ENCODE data around the gene GALNT16.

DNA sequence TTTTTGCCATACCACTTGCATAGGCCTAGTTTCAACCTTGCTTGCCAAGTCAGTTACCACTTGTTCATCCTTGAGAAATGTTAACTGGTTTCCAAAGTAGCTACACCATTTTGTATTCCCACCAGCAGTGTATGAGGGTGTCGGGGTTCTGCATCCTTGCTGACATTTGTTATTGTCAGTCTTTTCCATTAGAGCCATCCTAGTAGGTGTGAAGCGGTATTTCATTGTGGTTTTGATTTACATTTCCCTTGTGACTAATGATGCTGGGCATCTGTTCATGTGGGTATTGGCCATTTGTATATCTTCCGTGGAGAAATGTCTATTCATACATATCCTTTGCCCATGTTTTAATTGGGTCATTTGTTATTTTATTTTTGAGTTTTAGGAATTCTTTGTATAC is 27.6 kb upstream of the GALNT16 start:
- no peak for TF ChIP-seq POLR2A (IDR thresholded peaks at IDR 0.05)
- TF ChIP-seq, protein P1, sequence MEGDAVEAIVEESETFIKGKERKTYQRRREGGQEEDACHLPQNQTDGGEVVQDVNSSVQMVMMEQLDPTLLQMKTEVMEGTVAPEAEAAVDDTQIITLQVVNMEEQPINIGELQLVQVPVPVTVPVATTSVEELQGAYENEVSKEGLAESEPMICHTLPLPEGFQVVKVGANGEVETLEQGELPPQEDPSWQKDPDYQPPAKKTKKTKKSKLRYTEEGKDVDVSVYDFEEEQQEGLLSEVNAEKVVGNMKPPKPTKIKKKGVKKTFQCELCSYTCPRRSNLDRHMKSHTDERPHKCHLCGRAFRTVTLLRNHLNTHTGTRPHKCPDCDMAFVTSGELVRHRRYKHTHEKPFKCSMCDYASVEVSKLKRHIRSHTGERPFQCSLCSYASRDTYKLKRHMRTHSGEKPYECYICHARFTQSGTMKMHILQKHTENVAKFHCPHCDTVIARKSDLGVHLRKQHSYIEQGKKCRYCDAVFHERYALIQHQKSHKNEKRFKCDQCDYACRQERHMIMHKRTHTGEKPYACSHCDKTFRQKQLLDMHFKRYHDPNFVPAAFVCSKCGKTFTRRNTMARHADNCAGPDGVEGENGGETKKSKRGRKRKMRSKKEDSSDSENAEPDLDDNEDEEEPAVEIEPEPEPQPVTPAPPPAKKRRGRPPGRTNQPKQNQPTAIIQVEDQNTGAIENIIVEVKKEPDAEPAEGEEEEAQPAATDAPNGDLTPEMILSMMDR (IDR thresholded peaks at IDR 0.05) = no peak
